ENCODE data around the gene PCCA. TPM values are rescaled to one million over a fixed set of nuclear protein-coding genes. Genes with fewer than 3 reads are reported as not detected.

PCCA gene
- total RNA-seq, 1 experiment from 2014 or later = 16.1 TPM

DNA sequence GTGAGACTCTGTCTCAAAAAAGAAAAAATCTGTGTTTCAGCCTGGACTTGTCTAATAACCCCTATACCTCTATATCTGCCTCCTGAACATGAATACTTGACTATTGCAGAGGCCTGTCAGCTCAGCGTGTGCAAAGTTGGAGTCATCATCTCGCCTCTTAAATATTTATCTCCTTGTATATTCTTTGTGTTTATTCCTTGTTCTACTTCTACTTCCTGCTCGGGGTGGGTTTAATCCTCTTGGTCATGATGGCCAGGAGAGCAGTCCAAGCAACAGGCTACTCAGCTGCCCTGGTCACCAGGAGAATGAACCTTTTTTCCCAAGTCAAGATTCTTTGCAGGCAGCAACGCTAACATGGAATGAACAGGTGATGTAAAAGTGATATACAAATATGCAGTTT lies 119.1 kb downstream of the PCCA start:
- no peak overlapping the region for H2AFZ ChIP-seq
- no peak for TF ChIP-seq EZH2 (IDR thresholded peaks at IDR 0.05; ENCODE audit: low read depth)
- TF ChIP-seq, protein P1, sequence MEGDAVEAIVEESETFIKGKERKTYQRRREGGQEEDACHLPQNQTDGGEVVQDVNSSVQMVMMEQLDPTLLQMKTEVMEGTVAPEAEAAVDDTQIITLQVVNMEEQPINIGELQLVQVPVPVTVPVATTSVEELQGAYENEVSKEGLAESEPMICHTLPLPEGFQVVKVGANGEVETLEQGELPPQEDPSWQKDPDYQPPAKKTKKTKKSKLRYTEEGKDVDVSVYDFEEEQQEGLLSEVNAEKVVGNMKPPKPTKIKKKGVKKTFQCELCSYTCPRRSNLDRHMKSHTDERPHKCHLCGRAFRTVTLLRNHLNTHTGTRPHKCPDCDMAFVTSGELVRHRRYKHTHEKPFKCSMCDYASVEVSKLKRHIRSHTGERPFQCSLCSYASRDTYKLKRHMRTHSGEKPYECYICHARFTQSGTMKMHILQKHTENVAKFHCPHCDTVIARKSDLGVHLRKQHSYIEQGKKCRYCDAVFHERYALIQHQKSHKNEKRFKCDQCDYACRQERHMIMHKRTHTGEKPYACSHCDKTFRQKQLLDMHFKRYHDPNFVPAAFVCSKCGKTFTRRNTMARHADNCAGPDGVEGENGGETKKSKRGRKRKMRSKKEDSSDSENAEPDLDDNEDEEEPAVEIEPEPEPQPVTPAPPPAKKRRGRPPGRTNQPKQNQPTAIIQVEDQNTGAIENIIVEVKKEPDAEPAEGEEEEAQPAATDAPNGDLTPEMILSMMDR (conservative IDR thresholded peaks at IDR 0.05) = no peak
- H3K4me3 ChIP-seq = no peak overlapping the region
- H3F3A ChIP-seq (ENCODE audit: insufficient read depth, low read depth) = no peaks in the 10 kb centered on the region
- H3K4me1 ChIP-seq (replicated peaks; ENCODE audit: insufficient read depth) = no peaks in the 10 kb centered on the region
- no TSS peak for BruUV-seq (replicated peaks)
- H3K27me3 ChIP-seq (ENCODE audit: insufficient read depth, low read depth) = no peaks in the 10 kb centered on the region
- intact Hi-C loops (cut with micrococcal nuclease; ENCODE audit: unreplicated experiment) = no loop called here
- no peaks in the 10 kb centered on the region for H3K9me3 ChIP-seq (ENCODE audit: insufficient read depth, low read depth)
- no peak overlapping the region for H3K4me2 ChIP-seq
- ChIA-PET POLR2A (ENCODE audit: unreplicated experiment) (no interaction called here), CTCF (interaction anchor here (0.6 kb wide), 1 partner anchor 307 kb away, joined by 3 read pairs; no protein-coding TSS in a partner anchor)
- no peak overlapping the region for H3K27ac ChIP-seq
- H3K9me2 ChIP-seq (ENCODE audit: insufficient read depth) = no peaks in the 10 kb centered on the region
- H3K36me3 ChIP-seq (ENCODE audit: low read depth) = no peaks in the 10 kb centered on the region
- H3K79me2 ChIP-seq (ENCODE audit: low read depth) = no peaks in the 10 kb centered on the region
- no peak for DNase-seq
- H4K20me1 ChIP-seq (ENCODE audit: insufficient read depth) = no peaks in the 10 kb centered on the region

DNA sequence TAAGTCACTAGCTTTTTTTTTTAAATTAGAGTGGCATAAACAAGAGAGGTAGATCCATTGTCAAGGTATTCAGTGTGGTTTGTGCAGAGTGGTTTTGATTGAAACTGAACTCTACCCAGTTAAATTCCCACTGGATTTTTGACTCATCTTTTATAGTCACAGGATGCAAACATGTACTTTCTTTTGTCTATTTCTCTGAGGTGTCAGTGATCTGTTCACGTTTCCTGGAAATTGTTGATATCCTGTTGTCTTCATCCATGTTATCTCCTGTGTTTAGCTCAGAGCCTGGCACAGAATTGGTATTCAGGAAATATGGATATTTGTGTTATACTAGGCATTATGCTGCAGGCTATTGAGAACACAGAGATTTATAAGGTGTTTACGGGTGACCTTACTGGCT lies 119.7 kb downstream of the PCCA start:
- no peaks in the 10 kb centered on the region for H3K4me1 ChIP-seq (replicated peaks; ENCODE audit: insufficient read depth)
- no peak overlapping the region for H2AFZ ChIP-seq
- BruUV-seq (replicated peaks) = no TSS peak
- H3K27ac ChIP-seq = no peak overlapping the region
- TF ChIP-seq, protein P1 (conservative IDR thresholded peaks at IDR 0.05) = no peak
- no peak for TF ChIP-seq EZH2 (IDR thresholded peaks at IDR 0.05; ENCODE audit: low read depth)
- no peaks in the 10 kb centered on the region for H3F3A ChIP-seq (ENCODE audit: insufficient read depth, low read depth)
- no peak overlapping the region for H3K4me3 ChIP-seq
- no peak for DNase-seq
- ChIA-PET POLR2A (ENCODE audit: unreplicated experiment) (no interaction called here), CTCF (interaction anchor here (0.5 to 0.6 kb wide), 2 partner anchors 295 to 308 kb away, joined by 3 read pairs; no protein-coding TSS in a partner anchor)
- no peaks in the 10 kb centered on the region for H3K79me2 ChIP-seq (ENCODE audit: low read depth)
- H3K9me2 ChIP-seq (ENCODE audit: insufficient read depth) = no peaks in the 10 kb centered on the region
- no peaks in the 10 kb centered on the region for H3K36me3 ChIP-seq (ENCODE audit: low read depth)
- intact Hi-C loops (cut with micrococcal nuclease; ENCODE audit: unreplicated experiment) = no loop called here
- no peak overlapping the region for H3K4me2 ChIP-seq
- H4K20me1 ChIP-seq (ENCODE audit: insufficient read depth) = no peaks in the 10 kb centered on the region
- H3K27me3 ChIP-seq (ENCODE audit: insufficient read depth, low read depth) = no peaks in the 10 kb centered on the region
- no peaks in the 10 kb centered on the region for H3K9me3 ChIP-seq (ENCODE audit: insufficient read depth, low read depth)

DNA sequence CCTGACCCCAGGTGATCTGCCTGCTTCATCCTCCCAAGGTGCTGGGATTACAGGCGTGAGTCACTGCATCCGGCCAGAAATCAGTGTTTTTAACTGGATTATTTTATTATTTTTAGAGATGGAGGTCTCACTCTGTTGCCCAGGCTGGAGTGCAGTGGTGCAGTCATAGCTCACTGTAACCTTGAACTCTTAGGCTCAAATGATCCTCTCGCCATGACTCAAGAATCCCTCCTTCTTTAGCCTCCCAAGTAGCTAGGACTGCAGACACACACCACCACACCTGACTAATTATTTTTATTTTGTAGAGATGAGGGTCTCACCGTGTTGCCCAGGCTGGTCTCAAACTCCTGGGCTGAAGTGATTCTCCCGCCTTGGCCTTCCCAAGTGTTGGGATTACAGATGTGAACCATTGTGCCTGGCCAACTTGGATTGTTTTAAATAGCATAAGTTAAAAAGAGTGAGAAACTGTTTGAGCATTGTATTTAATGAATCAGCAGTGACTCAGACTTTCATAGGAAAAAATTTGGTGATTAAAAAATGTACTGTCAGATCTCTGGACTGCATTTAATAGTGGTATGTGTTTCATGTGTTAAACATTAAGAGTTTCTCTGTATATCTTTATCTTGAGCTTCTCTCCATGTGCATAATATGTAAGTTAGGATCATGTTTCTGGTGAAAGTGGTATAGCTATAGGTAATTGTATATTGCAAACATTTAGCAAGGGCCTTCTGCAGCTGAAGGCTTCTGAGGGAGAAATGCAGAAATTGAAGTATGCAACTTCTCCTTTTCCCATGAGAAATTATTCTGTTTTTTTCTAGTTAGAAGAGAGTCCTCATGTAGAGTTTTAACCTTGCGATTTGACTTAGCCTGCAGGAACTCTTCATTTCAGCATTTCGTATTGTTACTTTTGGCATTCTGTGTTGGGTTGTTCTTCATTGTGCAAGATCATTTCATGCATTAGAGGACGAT lies 121.2 kb downstream of the PCCA start:
- ChIA-PET POLR2A (ENCODE audit: unreplicated experiment) (no interaction called here), CTCF (interaction anchor here (1.1 kb wide), 1 partner anchor 305 kb away, joined by 3 read pairs; no protein-coding TSS in a partner anchor)
- Histone ChIP-seq H3K27me3 (ENCODE audit: insufficient read depth, low read depth) (no peaks in the 10 kb centered on the region), H3K36me3 (ENCODE audit: low read depth) (0 out of 2 replicates have a peak, but pooled peaks cover 4% of the 10 kb centered on the region), H3K27ac (no peak overlapping the region), H3K79me2 (ENCODE audit: low read depth) (no peaks in the 10 kb centered on the region), H2AFZ (no peak overlapping the region), H3K4me2 (no peak overlapping the region), H3K9me3 (ENCODE audit: insufficient read depth, low read depth) (no peaks in the 10 kb centered on the region), H4K20me1 (ENCODE audit: insufficient read depth) (no peaks in the 10 kb centered on the region), H3F3A (ENCODE audit: insufficient read depth, low read depth) (no peaks in the 10 kb centered on the region), H3K9me2 (ENCODE audit: insufficient read depth) (no peaks in the 10 kb centered on the region), H3K4me1 (replicated peaks; ENCODE audit: insufficient read depth) (no peaks in the 10 kb centered on the region), H3K4me3 (no peak overlapping the region)
- intact Hi-C loops (cut with micrococcal nuclease; ENCODE audit: unreplicated experiment) = no loop called here
- DNase-seq = no peak
- no peak for TF ChIP-seq EZH2 (IDR thresholded peaks at IDR 0.05; ENCODE audit: low read depth)
- TF ChIP-seq, protein P1 (conservative IDR thresholded peaks at IDR 0.05) = no peak
- no TSS peak for BruUV-seq (replicated peaks)

All from PC-9 (cell line).